ENCODE measurements around the gene TCP11X2. TPM values are rescaled to one million over a fixed set of nuclear protein-coding genes. Genes with fewer than 3 reads are reported as not detected.
"Not testable (repeated sequence)": the region's sequence is repeated elsewhere in the genome, so short reads cannot be mapped to it uniquely, and the experiment has no call there.

The TCP11X2 gene
- total RNA-seq, 1 experiment from 2014 or later, result not detected

DNA sequence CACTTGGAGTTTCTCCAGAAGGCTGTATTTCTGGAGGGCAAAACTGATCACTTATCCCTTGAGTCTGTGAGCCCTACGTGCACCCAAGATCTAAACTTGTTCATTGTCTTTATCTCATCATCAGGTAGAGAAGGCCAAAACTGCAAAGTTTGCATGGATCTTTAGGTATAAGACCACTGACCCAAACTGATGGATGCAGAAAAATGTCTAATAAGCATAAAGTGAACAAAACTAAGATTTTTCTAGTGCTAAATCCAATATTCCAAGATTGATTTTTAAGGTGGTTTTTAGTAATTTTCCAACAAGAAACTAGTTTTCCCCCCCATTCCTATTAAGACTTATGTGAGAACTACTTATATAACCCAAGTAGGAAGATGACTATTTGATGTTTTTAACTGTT, 42.9 kb upstream of the TCP11X2 start:
- no TSS peak for BruUV-seq (replicated peaks)
- no peaks in the 10 kb centered on the region for H3K9me3 ChIP-seq (ENCODE audit: low read depth, low read length, poor library complexity, severe bottlenecking)
- ChIA-PET CTCF (no interaction called here), POLR2A (ENCODE audit: low non-redundant PET) (no interaction called here)
- H3K36me3 ChIP-seq (ENCODE audit: insufficient read depth, low read length, poor library complexity, severe bottlenecking), result no peaks in the 10 kb centered on the region
- no peaks in the 10 kb centered on the region for H3K4me1 ChIP-seq (ENCODE audit: insufficient read depth, low read length, poor library complexity, severe bottlenecking)
- intact Hi-C loops (cut with micrococcal nuclease; ENCODE audit: unreplicated experiment), result loop anchor here (10.0 kb wide), 1 partner anchor 350 kb away; no protein-coding TSS in a partner anchor
- H3K4me3 ChIP-seq (ENCODE audit: low read depth, low read length, poor library complexity, severe bottlenecking), result no peak overlapping the region
- TF ChIP-seq, protein P1, sequence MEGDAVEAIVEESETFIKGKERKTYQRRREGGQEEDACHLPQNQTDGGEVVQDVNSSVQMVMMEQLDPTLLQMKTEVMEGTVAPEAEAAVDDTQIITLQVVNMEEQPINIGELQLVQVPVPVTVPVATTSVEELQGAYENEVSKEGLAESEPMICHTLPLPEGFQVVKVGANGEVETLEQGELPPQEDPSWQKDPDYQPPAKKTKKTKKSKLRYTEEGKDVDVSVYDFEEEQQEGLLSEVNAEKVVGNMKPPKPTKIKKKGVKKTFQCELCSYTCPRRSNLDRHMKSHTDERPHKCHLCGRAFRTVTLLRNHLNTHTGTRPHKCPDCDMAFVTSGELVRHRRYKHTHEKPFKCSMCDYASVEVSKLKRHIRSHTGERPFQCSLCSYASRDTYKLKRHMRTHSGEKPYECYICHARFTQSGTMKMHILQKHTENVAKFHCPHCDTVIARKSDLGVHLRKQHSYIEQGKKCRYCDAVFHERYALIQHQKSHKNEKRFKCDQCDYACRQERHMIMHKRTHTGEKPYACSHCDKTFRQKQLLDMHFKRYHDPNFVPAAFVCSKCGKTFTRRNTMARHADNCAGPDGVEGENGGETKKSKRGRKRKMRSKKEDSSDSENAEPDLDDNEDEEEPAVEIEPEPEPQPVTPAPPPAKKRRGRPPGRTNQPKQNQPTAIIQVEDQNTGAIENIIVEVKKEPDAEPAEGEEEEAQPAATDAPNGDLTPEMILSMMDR (conservative IDR thresholded peaks at IDR 0.05; ENCODE audit: low read depth, low read length), result no peak
- no peak for TF ChIP-seq EZH2 (IDR thresholded peaks at IDR 0.05; ENCODE audit: borderline replicate concordance, low read depth, low read length, poor library complexity, severe bottlenecking)
- no peak for DNase-seq (ENCODE audit: low spot score)
- no peak overlapping the region for H3K27ac ChIP-seq (ENCODE audit: low read depth, low read length, poor library complexity, severe bottlenecking)
- H3K27me3 ChIP-seq (replicated peaks; ENCODE audit: insufficient read depth, low read depth, low read length, poor library complexity), result no peaks in the 10 kb centered on the region

DNA sequence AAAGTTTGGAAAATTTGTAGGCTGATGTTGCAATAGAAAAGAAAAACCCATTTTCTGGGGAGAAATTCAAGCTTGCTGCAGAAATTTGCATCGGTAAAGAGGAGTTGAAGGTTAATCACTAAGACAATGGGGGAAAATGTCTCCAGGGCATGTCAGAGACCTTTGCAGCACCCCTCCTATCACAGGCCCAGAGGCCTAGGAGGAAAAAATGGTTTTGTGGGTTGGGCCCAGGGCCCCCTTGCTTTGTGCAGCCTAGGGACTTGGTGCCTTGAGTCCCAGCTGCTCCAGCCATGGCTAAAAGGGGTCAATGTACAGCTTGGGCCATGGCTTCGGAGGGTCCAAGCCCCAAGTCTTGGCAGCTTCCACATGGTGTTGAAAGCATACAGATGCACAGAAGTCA, 27.1 kb upstream of the TCP11X2 start:
- no peak for DNase-seq (ENCODE audit: low spot score)
- ChIA-PET POLR2A (ENCODE audit: low non-redundant PET) (no interaction called here), CTCF (no interaction called here)
- intact Hi-C loops (cut with micrococcal nuclease; ENCODE audit: unreplicated experiment), result loop anchor here (10.0 kb wide), 2 partner anchors 424 to 904 kb away; no protein-coding TSS in a partner anchor
- Histone ChIP-seq H3K4me1 (ENCODE audit: insufficient read depth, low read length, poor library complexity, severe bottlenecking) (no peaks in the 10 kb centered on the region), H3K4me3 (ENCODE audit: low read depth, low read length, poor library complexity, severe bottlenecking) (no peak overlapping the region), H3K36me3 (ENCODE audit: insufficient read depth, low read length, poor library complexity, severe bottlenecking) (no peaks in the 10 kb centered on the region), H3K27me3 (replicated peaks; ENCODE audit: insufficient read depth, low read depth, low read length, poor library complexity) (no peaks in the 10 kb centered on the region), H3K27ac (ENCODE audit: low read depth, low read length, poor library complexity, severe bottlenecking) (no peak overlapping the region), H3K9me3 (ENCODE audit: low read depth, low read length, poor library complexity, severe bottlenecking) (no peaks in the 10 kb centered on the region)
- TF ChIP-seq EZH2 (IDR thresholded peaks at IDR 0.05; ENCODE audit: borderline replicate concordance, low read depth, low read length, poor library complexity, severe bottlenecking), result no peak
- TF ChIP-seq, protein P1 (conservative IDR thresholded peaks at IDR 0.05; ENCODE audit: low read depth, low read length), result no peak
- no TSS peak for BruUV-seq (replicated peaks)

DNA sequence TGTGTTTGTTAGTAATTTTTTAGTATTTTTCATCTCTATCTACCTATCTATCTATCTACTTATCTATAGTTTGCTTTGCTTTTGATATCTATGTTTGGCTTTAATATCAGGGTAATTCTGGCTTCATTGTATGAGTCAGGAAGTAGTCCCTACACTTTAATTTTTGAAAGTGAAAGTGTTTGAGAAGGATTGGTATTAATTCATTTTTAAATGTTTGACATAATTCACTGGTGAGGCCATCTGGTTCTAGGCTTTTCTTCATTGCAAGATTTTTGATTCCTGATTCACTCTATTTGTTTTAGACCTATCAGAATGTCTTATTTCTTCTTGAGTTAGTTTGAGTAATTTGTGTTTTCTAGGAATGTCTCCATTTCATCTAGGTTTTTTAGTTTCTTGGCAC, 20.2 kb upstream of the TCP11X2 start:
- POLR2A ChIA-PET (ENCODE audit: low non-redundant PET), result no interaction called here
- intact Hi-C loops (cut with micrococcal nuclease; ENCODE audit: unreplicated experiment), result loop anchor here (10.0 kb wide), 2 partner anchors 417 to 897 kb away; no protein-coding TSS in a partner anchor
- H3K27ac ChIP-seq (ENCODE audit: low read depth, low read length, poor library complexity, severe bottlenecking), result no peak overlapping the region
- CTCF ChIA-PET, result no interaction called here
- no peak overlapping the region for H3K4me3 ChIP-seq (ENCODE audit: low read depth, low read length, poor library complexity, severe bottlenecking)
- TF ChIP-seq, protein P1 (conservative IDR thresholded peaks at IDR 0.05; ENCODE audit: low read depth, low read length), result no peak
- no peak for TF ChIP-seq EZH2 (IDR thresholded peaks at IDR 0.05; ENCODE audit: borderline replicate concordance, low read depth, low read length, poor library complexity, severe bottlenecking)
- H3K27me3 ChIP-seq (replicated peaks; ENCODE audit: insufficient read depth, low read depth, low read length, poor library complexity), result no peaks in the 10 kb centered on the region
- no peaks in the 10 kb centered on the region for H3K36me3 ChIP-seq (ENCODE audit: insufficient read depth, low read length, poor library complexity, severe bottlenecking)
- no TSS peak for BruUV-seq (replicated peaks)
- H3K9me3 ChIP-seq (ENCODE audit: low read depth, low read length, poor library complexity, severe bottlenecking), result no peaks in the 10 kb centered on the region
- no peaks in the 10 kb centered on the region for H3K4me1 ChIP-seq (ENCODE audit: insufficient read depth, low read length, poor library complexity, severe bottlenecking)
- DNase-seq (ENCODE audit: low spot score), result no peak

DNA sequence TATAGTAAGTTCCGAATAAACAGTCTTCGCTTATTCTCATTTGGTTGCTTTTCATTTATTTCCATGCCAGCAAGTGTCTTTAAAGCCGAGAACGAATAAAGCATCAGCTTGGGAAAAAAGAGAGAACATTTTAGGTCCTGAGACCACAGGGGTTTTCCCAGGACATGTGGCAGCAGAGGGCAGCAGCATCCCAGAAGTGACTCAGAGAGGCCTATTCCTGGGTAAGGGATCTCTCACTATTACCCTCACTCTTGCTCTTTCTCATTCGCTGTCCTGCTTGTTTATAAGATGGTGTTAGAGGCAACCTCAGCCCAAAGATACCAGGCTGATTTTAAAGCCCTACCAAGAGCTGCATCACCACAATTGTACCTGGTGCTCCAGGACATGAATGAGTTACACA, 7.2 kb upstream of the TCP11X2 start:
- POLR2A ChIA-PET (ENCODE audit: low non-redundant PET); H3K4me3 ChIP-seq (ENCODE audit: low read depth, low read length, poor library complexity, severe bottlenecking); H3K36me3 ChIP-seq (ENCODE audit: insufficient read depth, low read length, poor library complexity, severe bottlenecking); CTCF ChIA-PET; BruUV-seq (replicated peaks); intact Hi-C loops (cut with micrococcal nuclease; ENCODE audit: unreplicated experiment); H3K27ac ChIP-seq (ENCODE audit: low read depth, low read length, poor library complexity, severe bottlenecking); H3K27me3 ChIP-seq (replicated peaks; ENCODE audit: insufficient read depth, low read depth, low read length, poor library complexity); H3K4me1 ChIP-seq (ENCODE audit: insufficient read depth, low read length, poor library complexity, severe bottlenecking); H3K9me3 ChIP-seq (ENCODE audit: low read depth, low read length, poor library complexity, severe bottlenecking); DNase-seq (ENCODE audit: low spot score): not testable (repeated sequence)

DNA sequence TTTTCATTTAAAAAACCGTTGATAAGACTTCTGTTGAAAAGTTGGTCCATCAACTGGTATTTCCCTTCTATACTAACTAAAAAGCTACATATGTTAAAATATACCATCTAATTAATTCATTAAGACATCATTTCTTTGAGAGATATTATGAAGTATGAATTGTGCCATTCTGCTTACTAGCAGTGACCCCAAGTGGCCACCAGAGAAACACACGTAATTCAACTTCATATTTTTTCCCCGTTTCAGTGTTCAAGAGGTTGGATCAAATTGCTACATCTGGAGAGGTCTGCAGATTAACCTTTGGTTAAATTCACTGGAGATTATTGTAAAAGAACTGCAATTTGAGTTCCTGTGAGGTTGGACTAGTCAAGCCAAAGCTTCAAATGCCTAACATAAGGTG, 1.4 kb downstream of the TCP11X2 start:
- H3K4me1 ChIP-seq (ENCODE audit: insufficient read depth, low read length, poor library complexity, severe bottlenecking); intact Hi-C loops (cut with micrococcal nuclease; ENCODE audit: unreplicated experiment); H3K4me3 ChIP-seq (ENCODE audit: low read depth, low read length, poor library complexity, severe bottlenecking); DNase-seq (ENCODE audit: low spot score); POLR2A ChIA-PET (ENCODE audit: low non-redundant PET); H3K27ac ChIP-seq (ENCODE audit: low read depth, low read length, poor library complexity, severe bottlenecking); H3K36me3 ChIP-seq (ENCODE audit: insufficient read depth, low read length, poor library complexity, severe bottlenecking); BruUV-seq (replicated peaks); H3K9me3 ChIP-seq (ENCODE audit: low read depth, low read length, poor library complexity, severe bottlenecking); H3K27me3 ChIP-seq (replicated peaks; ENCODE audit: insufficient read depth, low read depth, low read length, poor library complexity); CTCF ChIA-PET: not testable (repeated sequence)
